ENCODE data around the gene TBC1D9B. TPM values are rescaled to one million over a fixed set of nuclear protein-coding genes. Genes with fewer than 3 reads are reported as not detected.
A peak's percentile ranks its signal among the peaks of the same experiment; 100 is the strongest.

The TBC1D9B gene
- total and polyA plus RNA-seq, 2 of the 13 experiments (the other 11 are each of a cell fraction or from before 2014, with no cell fraction given), result 35.0 to 50.0 TPM

DNA sequence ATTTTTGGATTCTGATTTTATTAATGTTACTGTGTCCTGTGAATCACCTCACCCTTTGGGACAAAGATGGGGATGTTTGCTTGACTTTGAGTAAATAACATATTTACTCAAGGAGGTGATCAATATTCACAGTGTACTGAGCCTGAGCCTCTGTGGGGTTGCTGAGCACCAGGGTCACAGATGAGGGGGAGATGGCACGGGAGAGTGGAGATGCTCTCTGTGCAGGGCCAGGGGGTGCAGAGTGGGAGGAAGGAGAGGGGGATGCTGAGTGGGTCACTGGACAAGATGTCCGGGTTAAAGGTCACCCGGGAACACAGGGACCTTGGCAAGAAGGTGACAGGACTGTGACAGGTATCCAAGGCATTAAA lies 83.0 kb downstream of the TBC1D9B start (continued):
- peak in 1 of 2 experiments; percentile 49; a peak in 1 of 4 replicates for TF ChIP-seq KLF16 (CRISPR knock-in tag; IDR thresholded peaks at IDR 0.05)
- TF ChIP-seq HDAC1 (CRISPR knock-in tag; IDR thresholded peaks at IDR 0.05), result no peak; the same call in 1 of the 2 replicates
- TF ChIP-seq, protein P1, sequence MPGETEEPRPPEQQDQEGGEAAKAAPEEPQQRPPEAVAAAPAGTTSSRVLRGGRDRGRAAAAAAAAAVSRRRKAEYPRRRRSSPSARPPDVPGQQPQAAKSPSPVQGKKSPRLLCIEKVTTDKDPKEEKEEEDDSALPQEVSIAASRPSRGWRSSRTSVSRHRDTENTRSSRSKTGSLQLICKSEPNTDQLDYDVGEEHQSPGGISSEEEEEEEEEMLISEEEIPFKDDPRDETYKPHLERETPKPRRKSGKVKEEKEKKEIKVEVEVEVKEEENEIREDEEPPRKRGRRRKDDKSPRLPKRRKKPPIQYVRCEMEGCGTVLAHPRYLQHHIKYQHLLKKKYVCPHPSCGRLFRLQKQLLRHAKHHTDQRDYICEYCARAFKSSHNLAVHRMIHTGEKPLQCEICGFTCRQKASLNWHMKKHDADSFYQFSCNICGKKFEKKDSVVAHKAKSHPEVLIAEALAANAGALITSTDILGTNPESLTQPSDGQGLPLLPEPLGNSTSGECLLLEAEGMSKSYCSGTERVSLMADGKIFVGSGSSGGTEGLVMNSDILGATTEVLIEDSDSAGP (CRISPR knock-in tag; IDR thresholded peaks at IDR 0.05; ENCODE audit: borderline replicate concordance), result no peak
- 0 out of 2 replicates have a peak, but pooled peaks have one; percentile 10 for TF ChIP-seq MEF2D (CRISPR knock-in tag; IDR thresholded peaks at IDR 0.05)
- no peak for TF ChIP-seq JDP2 (CRISPR knock-in tag; IDR thresholded peaks at IDR 0.05; ENCODE audit: borderline replicate concordance)
- TF ChIP-seq, protein P2, sequence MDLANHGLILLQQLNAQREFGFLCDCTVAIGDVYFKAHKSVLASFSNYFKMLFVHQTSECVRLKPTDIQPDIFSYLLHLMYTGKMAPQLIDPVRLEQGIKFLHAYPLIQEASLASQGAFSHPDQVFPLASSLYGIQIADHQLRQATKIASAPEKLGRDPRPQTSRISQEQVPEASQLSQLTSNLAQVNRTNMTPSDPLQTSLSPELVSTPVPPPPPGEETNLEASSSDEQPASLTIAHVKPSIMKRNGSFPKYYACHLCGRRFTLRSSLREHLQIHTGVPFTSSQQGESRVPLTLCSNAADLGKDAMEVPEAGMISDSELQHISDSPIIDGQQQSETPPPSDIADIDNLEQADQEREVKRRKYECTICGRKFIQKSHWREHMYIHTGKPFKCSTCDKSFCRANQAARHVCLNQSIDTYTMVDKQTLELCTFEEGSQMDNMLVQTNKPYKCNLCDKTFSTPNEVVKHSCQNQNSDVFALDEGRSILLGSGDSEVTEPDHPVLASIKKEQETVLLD (CRISPR knock-in tag; IDR thresholded peaks at IDR 0.05; ENCODE audit: low read depth), result no peak
- no peak for TF ChIP-seq ZNF124 (CRISPR knock-in tag; IDR thresholded peaks at IDR 0.05)
- peak; percentile 72 for TF ChIP-seq FOXA1 (IDR thresholded peaks at IDR 0.05)
- TF ChIP-seq FOXA1 (CRISPR knock-in tag; IDR thresholded peaks at IDR 0.05), result peak; percentile 54; the same call in 1 of the 2 replicates
- no peak for TF ChIP-seq MAF1 (CRISPR knock-in tag; IDR thresholded peaks at IDR 0.05; ENCODE audit: borderline replicate concordance)
- TF ChIP-seq, protein P3, sequence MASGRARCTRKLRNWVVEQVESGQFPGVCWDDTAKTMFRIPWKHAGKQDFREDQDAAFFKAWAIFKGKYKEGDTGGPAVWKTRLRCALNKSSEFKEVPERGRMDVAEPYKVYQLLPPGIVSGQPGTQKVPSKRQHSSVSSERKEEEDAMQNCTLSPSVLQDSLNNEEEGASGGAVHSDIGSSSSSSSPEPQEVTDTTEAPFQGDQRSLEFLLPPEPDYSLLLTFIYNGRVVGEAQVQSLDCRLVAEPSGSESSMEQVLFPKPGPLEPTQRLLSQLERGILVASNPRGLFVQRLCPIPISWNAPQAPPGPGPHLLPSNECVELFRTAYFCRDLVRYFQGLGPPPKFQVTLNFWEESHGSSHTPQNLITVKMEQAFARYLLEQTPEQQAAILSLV (CRISPR knock-in tag; IDR thresholded peaks at IDR 0.05; ENCODE audit: borderline replicate concordance), result no peak
- no peak for TF ChIP-seq ZNF768 (CRISPR knock-in tag; IDR thresholded peaks at IDR 0.05)
- TF ChIP-seq CHD4 (IDR thresholded peaks at IDR 0.05; ENCODE audit: borderline replicate concordance, low read length), result no peak
- TF ChIP-seq FOXA3 (CRISPR knock-in tag; IDR thresholded peaks at IDR 0.05), result peak; percentile 88
- TF ChIP-seq HNRNPL (IDR thresholded peaks at IDR 0.05; ENCODE audit: low read depth, low read length), result no peak
- TF ChIP-seq SUZ12 (IDR thresholded peaks at IDR 0.05; ENCODE audit: low read depth, low read length), result no peak
- TF ChIP-seq ZNF382 (CRISPR knock-in tag; IDR thresholded peaks at IDR 0.05; ENCODE audit: borderline replicate concordance), result no peak
- no peak for TF ChIP-seq ZNF720 (CRISPR knock-in tag; IDR thresholded peaks at IDR 0.05)
- no peak for TF ChIP-seq TRIM24 (CRISPR knock-in tag; IDR thresholded peaks at IDR 0.05)
- TF ChIP-seq ZNF10 (CRISPR knock-in tag; IDR thresholded peaks at IDR 0.05; ENCODE audit: borderline replicate concordance, low read depth), result no peak
- no peak for TF ChIP-seq ZFP82 (CRISPR knock-in tag; IDR thresholded peaks at IDR 0.05; ENCODE audit: borderline replicate concordance)
- no peak for TF ChIP-seq EED (CRISPR knock-in tag; IDR thresholded peaks at IDR 0.05)
- TF ChIP-seq ZNF782 (CRISPR knock-in tag; IDR thresholded peaks at IDR 0.05; ENCODE audit: borderline replicate concordance), result no peak
- TF ChIP-seq NCOA5 (CRISPR knock-in tag; IDR thresholded peaks at IDR 0.05), result no peak
- peak; percentile 68 for TF ChIP-seq NR2F6 (IDR thresholded peaks at IDR 0.05)
- peak; percentile 36; the same call in 1 of the 2 replicates for TF ChIP-seq NR2F6 (CRISPR knock-in tag; IDR thresholded peaks at IDR 0.05)
- TF ChIP-seq, protein P4, sequence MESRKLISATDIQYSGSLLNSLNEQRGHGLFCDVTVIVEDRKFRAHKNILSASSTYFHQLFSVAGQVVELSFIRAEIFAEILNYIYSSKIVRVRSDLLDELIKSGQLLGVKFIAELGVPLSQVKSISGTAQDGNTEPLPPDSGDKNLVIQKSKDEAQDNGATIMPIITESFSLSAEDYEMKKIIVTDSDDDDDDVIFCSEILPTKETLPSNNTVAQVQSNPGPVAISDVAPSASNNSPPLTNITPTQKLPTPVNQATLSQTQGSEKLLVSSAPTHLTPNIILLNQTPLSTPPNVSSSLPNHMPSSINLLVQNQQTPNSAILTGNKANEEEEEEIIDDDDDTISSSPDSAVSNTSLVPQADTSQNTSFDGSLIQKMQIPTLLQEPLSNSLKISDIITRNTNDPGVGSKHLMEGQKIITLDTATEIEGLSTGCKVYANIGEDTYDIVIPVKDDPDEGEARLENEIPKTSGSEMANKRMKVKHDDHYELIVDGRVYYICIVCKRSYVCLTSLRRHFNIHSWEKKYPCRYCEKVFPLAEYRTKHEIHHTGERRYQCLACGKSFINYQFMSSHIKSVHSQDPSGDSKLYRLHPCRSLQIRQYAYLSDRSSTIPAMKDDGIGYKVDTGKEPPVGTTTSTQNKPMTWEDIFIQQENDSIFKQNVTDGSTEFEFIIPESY (CRISPR knock-in tag; IDR thresholded peaks at IDR 0.05), result no peak
- no peak for TF ChIP-seq ZNF644 (CRISPR knock-in tag; IDR thresholded peaks at IDR 0.05; ENCODE audit: low read depth)
- no peak for TF ChIP-seq ZNF672 (CRISPR knock-in tag; IDR thresholded peaks at IDR 0.05)

Data from HepG2 (cell line).